ENCODE measurements around the gene SORCS2. TPM values are rescaled to one million over a fixed set of nuclear protein-coding genes. Genes with fewer than 3 reads are reported as not detected.

Gene SORCS2
- total RNA-seq, 2 donors from 2014 or later, result 1.5 to 1.7 TPM

GRCh38 chr4:7244751-7245320, 52.5 kb downstream of the SORCS2 start:
- Histone ChIP-seq H3K36me3 (no peaks in the 10 kb centered on the region), H3K27ac (no peak overlapping the region), H3K4me3 (no peak overlapping the region), H3K4me1 (peaks cover 0 to 11% of the 10 kb centered on the region in 2 donors), H3K27me3 (no peaks in the 10 kb centered on the region), H3K9me3 (no peaks in the 10 kb centered on the region)
- DNase-seq (ENCODE audit: low spot score), result no peak
- no peak for TF ChIP-seq CTCF (IDR thresholded peaks at IDR 0.05)

- Histone ChIP-seq H3K27me3 (no peaks in the 10 kb centered on the region), H3K9me3 (no peaks in the 10 kb centered on the region), H3K36me3 (no peaks in the 10 kb centered on the region), H3K4me3 (no peak overlapping the region), H3K27ac (no peak overlapping the region), H3K4me1 (peaks cover 0 to 12% of the 10 kb centered on the region in 2 donors)
- DNase-seq (ENCODE audit: low spot score), result no peak
- no peak for TF ChIP-seq CTCF (IDR thresholded peaks at IDR 0.05)
Measured at GRCh38 chr4:7247521-7247920, 55.2 kb downstream of the SORCS2 start.

GRCh38 chr4:7247946-7248345, 55.6 kb downstream of the SORCS2 start:
- H3K27me3 ChIP-seq, result no peaks in the 10 kb centered on the region
- H3K4me3 ChIP-seq, result no peak overlapping the region
- no peaks in the 10 kb centered on the region for H3K9me3 ChIP-seq
- peaks cover 0 to 17% of the 10 kb centered on the region in 2 donors for H3K4me1 ChIP-seq
- TF ChIP-seq CTCF (IDR thresholded peaks at IDR 0.05), result no peak
- H3K36me3 ChIP-seq, result no peaks in the 10 kb centered on the region
- DNase-seq (ENCODE audit: low spot score), result no peak
- H3K27ac ChIP-seq, result no peak overlapping the region

GRCh38 chr4:7248857-7249256, 56.5 kb downstream of the SORCS2 start:
- DNase-seq (ENCODE audit: low spot score), result no peak
- TF ChIP-seq CTCF (IDR thresholded peaks at IDR 0.05), result no peak
- no peak overlapping the region for H3K27ac ChIP-seq
- no peaks in the 10 kb centered on the region for H3K9me3 ChIP-seq
- no peak overlapping the region for H3K4me3 ChIP-seq
- H3K4me1 ChIP-seq, result peaks cover 0 to 17% of the 10 kb centered on the region in 2 donors
- no peaks in the 10 kb centered on the region for H3K36me3 ChIP-seq
- no peaks in the 10 kb centered on the region for H3K27me3 ChIP-seq

GRCh38 chr4:7251321-7251720, 59.0 kb downstream of the SORCS2 start:
- H3K27me3 ChIP-seq, result no peaks in the 10 kb centered on the region
- H3K9me3 ChIP-seq, result no peaks in the 10 kb centered on the region
- H3K27ac ChIP-seq, result no peak overlapping the region
- no peak for DNase-seq (ENCODE audit: low spot score)
- no peak overlapping the region for H3K4me3 ChIP-seq
- no peak for TF ChIP-seq CTCF (IDR thresholded peaks at IDR 0.05)
- H3K4me1 ChIP-seq, result peaks cover 0 to 32% of the 10 kb centered on the region in 2 donors
- H3K36me3 ChIP-seq, result no peaks in the 10 kb centered on the region

GRCh38 chr4:7252051-7252450, 59.7 kb downstream of the SORCS2 start:
- H3K27ac ChIP-seq, result no peak overlapping the region
- H3K4me1 ChIP-seq, result peaks cover 0 to 39% of the 10 kb centered on the region in 2 donors
- H3K9me3 ChIP-seq, result no peaks in the 10 kb centered on the region
- no peak for DNase-seq (ENCODE audit: low spot score)
- no peaks in the 10 kb centered on the region for H3K27me3 ChIP-seq
- no peak overlapping the region for H3K4me3 ChIP-seq
- TF ChIP-seq CTCF (IDR thresholded peaks at IDR 0.05), result no peak
- H3K36me3 ChIP-seq, result no peaks in the 10 kb centered on the region
